A673 (cell line): ENCODE measurements around the gene CEACAM5.

Source experiments
- EZH2 ChIP-seq: fragments of 200-600 bp; sonication (generic); IDR thresholded peaks from 2 replicates; pipeline ENCODE4 v1.6.1; 2017; ENCODE audit warnings: borderline replicate concordance, low read depth, mild to moderate bottlenecking, mixed read lengths, antibody characterized with exemption, low read length; ENCODE audit not compliant: poor library complexity, severe bottlenecking
- TF ChIP-seq, protein P1 (sequence below): fragments of 300-800, 200-600 bp; sonication (generic); conservative IDR thresholded peaks from 2 replicates; pipeline ENCODE4 v1.5.1; 2017; ENCODE audit warnings: low read depth, mild to moderate bottlenecking, antibody characterized with exemption, low read length, moderate library complexity, mixed read lengths

- TF ChIP-seq EZH2 = no peak
- TF ChIP-seq, protein P1, sequence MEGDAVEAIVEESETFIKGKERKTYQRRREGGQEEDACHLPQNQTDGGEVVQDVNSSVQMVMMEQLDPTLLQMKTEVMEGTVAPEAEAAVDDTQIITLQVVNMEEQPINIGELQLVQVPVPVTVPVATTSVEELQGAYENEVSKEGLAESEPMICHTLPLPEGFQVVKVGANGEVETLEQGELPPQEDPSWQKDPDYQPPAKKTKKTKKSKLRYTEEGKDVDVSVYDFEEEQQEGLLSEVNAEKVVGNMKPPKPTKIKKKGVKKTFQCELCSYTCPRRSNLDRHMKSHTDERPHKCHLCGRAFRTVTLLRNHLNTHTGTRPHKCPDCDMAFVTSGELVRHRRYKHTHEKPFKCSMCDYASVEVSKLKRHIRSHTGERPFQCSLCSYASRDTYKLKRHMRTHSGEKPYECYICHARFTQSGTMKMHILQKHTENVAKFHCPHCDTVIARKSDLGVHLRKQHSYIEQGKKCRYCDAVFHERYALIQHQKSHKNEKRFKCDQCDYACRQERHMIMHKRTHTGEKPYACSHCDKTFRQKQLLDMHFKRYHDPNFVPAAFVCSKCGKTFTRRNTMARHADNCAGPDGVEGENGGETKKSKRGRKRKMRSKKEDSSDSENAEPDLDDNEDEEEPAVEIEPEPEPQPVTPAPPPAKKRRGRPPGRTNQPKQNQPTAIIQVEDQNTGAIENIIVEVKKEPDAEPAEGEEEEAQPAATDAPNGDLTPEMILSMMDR = no peak
Measured at GRCh38 chr19:41740415-41741243, 32.2 kb downstream of the CEACAM5 start.
